ENCODE measurements around the gene SYTL4.
"Not testable (repeated sequence)": the region's sequence is repeated elsewhere in the genome, so short reads cannot be mapped to it uniquely, and the experiment has no call there.

Gene SYTL4

DNA sequence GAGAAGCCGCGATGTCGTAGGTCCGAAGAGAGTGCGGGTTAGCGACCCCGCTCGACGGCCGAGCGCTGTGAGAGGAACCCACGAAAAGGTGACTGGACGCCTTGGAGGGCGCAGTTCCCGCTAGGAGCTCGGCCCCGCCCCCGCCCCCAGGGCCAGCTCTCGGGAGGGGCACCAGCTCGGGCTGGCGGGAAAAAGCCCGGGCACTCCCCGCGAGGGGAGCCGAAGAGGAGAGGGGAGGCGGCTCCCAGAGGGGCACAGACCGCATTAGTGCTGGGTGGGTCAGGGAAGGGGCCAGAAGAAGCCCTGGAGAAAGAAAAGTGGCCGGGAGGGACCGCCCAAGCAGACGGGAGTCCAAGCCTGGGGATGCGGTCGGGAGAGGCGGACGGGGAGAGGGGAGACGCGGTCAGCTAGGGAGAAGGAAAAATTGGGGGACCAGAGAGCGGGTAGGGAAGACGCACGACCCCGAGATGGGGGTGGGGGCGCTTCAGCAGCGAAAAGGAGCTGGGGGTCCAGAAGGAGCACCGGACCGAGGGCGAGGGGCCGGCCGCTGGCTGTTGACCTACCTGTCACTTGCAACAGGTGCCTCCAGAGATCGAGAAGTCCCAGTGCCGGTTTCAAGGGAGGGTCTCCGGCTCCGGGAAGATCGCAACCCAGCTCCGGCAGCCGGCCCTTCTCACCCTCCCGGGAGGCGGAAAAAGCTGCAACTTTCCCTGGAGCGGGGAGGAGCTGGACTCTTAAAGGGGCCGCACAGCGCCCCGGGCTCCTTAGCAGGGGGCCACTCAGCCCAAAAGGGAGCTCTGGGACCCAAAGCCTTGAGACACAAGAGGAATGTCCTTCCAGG is at the start of gene SYTL4:
TSS of gene SYTL4 (minus strand) at position 681 of the 841 bp plus-strand sequence. CDS start 30,084 bp downstream, outside the sequence.
- peak; percentile 6 for DNase-seq

DNA sequence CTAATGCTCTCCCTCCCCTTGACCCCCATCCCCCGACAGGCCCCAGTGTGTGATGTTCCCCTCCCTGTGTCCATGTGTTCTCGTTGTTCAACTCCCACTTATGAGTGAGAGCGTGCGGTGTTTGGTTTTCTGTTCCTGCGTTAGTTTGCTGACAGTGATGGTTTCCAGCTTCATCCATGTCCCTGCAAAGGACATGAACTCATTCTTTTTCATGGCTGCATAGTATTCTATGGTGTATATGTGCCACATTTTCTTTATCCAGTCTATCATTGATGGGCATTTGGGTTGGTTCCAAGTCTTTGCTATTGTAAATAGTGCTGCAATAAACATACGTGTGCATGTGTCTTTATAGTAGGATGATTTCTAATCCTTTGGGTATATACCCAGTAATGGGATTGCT is 37.5 kb upstream of the SYTL4 start:
- not testable (repeated sequence) for DNase-seq

DNA sequence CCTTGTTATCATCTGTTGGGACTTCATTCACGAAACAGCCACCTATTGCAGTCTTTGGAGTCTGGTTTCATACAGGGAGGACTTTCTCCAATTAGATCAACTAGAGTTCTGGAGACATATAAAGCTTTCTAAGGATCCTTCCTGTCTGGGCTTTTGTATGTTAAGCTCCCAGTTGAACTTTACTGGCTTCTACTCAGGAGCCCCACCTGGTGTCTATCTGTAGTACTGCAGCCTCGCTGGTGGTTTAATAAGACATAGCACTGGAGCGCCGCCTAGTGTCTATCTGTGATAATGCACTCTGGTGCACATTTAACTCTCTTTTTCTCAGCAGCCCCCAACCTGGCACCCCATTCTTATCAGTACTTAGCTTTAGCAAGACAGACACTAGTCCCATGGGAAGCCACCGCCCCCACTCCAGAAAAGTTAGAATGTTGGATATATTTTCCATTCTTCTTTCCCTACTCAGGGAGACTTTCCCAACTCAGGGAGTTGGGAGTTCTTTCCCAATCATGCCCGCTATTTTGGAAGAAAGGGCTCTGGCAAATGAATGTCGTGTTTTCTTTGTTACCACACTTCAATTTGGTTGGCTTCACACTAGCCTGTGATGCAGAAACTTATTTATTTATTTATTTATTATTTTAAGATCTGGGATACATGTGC is 36.9 kb upstream of the SYTL4 start:
- DNase-seq: peak; percentile 38

DNA sequence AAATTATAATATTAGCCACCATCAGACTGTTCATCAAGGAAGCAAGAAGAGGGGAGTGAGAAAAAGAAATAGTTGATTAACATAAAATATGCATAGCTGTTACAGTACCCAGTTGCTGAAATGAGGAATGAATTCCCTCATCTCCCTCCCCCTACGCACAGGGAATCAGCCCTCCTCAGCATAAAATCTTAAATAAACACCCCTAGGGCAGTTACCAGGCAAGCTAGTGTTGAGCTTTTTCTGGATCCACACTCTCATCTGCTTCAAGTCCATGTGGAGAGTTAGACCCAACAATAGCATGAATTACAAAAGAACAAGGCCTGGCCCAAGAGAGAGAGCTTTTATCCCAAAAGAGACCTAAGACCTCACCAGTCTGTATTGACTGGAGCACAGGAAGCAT is 19.0 kb upstream of the SYTL4 start:
- no peak for DNase-seq

DNA sequence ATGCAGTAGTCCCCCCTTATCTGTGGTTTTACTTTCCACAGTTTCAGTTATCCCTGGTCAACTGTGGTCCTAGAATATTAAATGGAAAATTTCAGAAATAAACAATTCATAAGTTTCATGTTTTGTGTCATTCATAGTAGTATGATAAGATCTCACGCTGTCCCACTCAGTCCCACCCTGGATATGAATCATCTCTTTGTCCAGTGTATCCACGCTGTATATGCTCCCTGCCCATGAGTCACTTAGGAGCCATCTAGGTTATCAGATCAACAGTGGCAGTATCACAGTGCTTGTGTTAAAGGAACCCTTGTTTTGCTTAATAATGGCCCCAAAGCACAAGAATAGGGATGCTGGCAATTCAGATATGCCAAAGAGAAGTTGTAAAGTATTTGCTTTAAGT is 16.2 kb upstream of the SYTL4 start:
- DNase-seq: no peak

DNA sequence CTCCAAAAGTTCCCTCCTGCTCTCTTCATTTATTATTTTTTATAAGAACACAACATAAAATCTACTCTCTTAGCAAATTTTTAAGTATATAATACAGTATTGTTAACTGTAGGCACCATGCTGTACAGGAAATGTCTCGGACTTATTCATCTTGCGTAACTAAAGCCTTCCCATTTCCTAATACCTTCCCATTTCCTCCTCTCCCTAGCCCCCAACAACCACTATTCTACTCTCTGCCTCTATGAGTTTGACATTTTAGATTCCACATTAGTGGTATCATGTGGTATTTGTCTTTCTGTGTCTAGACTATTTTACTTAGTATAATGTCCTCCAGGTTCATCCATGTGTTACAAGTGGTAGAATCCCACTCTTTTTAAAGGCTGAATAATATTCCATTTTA is 15.8 kb upstream of the SYTL4 start:
- no peak for DNase-seq

DNA sequence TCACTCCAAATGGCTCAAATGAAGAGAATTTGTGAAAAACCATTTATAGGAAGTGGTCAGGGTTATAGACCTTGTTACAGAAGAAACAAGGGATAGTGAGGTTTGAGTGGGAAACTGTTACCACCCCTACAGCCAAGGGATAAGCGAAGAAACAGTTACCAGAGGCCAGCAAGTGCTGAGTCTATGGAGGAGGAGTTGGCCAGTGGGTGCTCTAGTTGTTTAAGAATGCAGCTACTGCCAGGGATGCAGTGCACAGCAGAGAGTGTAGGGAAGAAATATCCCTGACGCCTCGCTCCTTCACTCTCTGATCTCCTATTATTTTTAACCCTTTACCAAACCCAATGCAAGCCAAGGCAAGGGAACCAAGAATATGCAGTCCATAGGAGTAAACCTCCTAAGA is 15.2 kb upstream of the SYTL4 start:
- DNase-seq: no peak

DNA sequence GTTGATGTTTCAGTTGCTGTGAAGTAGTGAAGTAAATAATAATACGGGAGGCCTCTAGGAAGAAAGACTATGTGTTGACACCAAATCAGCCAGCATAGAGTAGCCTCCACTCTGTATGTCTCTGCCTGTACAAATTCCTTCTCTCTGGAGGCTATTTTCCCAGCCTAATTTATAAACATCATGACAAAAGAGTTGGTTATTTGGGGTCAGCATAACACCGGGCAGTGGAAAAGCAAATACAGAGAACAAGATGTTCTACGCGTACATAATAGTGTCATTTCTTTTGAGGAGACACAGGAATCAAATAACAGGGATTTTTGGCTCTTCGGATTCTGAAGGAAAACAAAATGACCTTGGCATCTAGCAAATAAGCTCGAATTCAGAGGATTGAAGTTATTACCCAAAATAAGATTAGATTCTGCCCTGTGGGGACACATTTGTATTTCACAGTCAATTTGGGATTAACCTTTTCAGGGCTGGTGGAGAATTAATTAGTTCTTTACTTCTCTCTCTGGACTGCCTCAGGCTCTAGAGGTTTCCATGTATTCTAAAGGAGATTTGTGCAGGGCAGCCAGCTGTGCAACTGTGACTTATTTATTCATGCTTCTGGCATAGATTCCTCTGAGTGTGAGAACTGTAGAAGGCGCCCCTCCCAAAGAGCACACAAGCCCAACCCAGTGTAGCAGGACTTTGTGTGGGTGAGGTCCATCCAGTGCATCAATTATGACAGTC is 14.1 kb upstream of the SYTL4 start:
- no peak for DNase-seq

DNA sequence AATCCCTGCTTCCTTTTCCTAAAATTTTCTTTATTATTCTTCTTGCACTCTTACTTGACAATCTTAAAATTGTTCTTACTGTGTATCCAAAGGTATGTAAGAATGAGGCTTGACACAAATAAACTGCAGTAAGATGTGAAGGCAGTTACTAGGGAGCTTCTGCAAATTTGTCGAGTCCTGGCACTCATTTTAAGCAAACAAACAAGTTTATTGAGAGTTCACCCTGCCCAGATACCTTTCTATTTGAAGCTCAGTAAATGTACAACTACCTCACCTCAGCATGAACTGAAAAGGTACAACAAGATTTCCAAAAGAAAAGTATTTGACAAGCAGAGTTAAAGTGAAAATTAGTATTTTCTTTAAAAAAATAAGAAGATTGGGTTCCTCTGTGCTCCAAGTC is 13.3 kb upstream of the SYTL4 start:
- no peak for DNase-seq

DNA sequence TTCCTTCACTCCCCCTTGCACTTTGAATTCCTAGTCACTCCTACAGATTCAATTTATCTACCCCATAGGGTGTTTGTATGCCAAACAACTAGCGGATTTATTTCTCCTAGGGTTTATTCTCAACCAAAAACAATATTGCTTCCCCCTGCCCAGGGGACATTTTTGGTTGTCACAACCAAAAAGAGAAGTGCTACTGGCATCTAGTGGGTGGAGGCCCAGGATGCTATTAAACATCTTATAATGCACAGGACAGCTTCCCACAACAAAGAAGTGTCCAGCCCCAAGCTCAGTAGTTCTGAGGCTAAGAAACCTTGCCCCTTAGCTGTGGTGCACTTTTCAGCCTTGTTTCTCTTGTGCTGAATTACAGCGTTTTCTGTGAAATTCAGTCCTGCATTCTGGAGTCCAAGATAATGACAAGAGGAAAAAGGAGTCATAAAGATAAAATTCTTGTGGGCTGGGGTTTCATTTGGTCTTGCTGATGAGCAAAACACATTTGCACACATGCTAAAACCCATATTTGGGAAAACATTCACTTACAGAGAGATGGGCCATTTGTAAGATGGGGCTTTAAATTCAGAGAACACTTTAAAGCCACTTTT is 11.2 kb upstream of the SYTL4 start:
- peak; percentile 23 for DNase-seq

DNA sequence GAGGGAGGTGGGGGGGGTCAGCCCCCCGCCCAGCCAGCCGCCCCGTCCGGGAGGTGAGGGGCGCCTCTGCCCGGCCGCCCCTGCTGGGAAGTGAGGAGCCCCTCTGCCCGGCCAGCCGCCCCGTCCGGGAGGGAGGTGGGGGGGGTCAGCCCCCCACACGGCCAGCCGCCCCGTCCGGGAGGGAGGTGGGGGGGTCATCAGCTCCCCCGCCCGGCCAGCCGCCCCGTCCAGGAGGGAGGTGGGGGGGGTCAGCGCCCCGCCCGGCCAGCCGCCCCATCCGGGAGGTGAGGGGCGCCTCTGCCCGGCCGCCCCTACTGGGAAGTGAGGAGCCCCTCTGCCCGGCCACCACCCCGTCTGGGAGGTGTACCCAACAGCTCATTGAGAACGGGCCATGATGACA is 7.9 kb downstream of the SYTL4 start:
- not testable (repeated sequence) for DNase-seq

DNA sequence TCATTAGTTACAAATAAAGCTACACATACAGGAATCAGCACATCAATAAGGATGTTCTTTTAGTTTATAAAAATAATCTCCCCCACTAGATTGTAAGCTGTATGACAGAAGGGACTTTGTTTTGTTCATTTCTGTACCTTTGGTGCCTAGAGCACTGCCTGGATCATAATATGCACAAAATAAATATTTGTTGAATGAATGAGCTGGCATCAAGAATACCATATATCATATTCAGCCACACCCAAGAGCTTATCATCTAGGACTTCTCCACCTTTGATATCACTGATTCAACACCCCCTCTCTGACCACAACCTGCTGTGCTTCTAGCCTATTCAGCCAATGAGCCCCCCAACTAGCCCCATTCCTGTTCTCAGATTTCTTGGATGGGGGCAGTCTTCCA is 10.6 kb downstream of the SYTL4 start:
- DNase-seq: no peak

DNA sequence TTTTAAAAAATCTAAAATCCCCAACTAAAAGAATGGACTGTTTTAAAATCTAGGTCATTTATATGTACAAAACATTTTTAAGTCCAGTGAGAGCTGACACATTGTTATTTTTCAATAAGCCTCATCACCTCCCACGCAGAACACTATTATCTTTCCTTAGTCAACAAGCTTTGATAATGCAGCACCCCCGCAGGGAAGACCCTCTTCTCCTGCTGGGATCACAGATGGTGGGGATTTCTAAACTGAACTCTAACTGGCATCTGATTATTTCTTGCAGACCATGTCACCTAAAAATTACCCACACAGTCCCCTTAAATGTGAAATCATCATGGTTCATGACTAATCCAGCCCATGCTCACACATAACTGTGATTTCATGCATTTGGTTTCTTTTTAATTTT is 11.6 kb downstream of the SYTL4 start:
- DNase-seq: no peak

DNA sequence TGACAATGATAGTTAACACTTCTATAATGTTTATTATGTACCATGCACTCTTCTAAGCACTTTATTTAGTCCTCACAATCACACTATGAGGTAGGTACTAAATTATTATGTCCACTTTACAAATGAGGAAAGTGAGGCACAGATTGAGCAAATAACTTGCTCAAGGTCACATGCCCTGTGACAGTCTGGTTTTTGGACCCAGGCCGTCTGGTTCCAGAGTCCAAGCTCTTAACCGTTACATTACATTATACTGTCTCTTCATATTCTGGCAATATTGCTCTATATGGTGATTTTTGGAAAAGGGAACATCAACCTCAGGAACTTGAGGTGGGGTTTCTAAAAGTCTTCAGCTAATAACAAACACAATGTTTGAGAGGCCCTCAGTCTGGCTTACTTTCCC is 12.8 kb downstream of the SYTL4 start:
- DNase-seq: no peak

DNA sequence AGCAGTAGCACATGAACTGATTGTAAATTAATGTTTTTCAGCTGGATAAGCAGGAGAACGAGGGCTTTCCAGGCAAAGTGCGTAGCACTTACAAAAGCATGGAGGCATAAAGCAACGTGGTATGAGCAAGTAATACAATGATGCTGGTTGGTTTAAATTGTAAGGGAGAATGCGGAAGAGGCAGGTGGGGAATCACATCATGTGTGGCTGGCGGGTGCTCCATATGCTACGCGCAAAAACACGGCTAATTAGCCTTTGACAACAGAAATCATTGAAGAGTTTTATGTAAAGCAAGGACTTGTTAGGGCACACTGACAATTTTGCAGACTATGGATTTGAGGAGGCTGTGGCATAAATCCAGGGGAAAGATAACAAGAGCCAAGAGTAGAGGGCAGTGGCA is 14.6 kb downstream of the SYTL4 start:
- no peak for DNase-seq

DNA sequence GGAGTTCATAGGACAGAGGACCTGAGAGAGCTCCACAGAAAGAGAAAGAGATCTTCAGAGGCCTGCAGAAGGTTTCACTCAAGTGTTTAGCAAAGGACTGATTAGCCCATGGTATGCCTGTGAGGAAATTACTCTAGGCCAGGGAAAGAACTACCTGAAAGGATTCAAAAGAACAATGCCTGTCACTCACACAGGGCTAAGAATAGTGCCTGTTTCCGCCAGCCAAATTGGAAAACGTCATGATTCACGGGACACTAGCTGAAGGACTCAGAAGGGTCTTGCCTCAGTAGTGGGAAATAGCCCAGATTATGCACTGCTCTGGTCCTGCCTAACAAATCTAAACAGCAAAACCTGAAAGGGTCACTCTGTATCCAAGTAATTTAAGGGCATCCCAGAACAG is 21.1 kb downstream of the SYTL4 start:
- DNase-seq: no peak

DNA sequence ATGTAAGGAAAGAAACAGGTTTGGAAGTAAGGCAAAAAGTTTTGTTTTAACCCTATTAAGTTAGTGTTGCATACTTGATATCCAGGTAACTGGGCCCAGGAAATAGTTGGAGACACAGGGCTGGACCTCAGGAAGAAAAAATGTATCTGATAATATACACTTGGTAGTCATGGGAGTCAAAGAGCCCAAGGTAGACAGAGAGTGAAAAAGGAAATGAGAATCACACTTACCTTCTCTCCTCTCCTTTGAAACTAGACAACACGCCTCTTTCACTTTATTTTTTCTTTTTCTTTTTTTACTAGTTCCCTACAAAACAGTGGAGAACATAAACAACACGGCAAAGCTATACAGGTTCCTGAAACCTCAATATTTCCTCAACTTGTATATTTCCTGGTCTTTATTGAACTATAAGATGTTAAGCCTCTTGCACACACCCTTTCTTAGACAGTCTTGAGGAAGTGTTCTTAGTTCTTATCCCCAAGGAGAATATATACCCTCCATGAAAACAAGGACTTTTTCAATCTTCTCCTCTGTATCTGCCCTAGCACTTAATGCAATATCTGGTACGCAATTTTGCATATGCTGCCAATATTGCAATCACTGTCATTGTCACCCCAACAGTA is 27.2 kb downstream of the SYTL4 start:
- DNase-seq: no peak

DNA sequence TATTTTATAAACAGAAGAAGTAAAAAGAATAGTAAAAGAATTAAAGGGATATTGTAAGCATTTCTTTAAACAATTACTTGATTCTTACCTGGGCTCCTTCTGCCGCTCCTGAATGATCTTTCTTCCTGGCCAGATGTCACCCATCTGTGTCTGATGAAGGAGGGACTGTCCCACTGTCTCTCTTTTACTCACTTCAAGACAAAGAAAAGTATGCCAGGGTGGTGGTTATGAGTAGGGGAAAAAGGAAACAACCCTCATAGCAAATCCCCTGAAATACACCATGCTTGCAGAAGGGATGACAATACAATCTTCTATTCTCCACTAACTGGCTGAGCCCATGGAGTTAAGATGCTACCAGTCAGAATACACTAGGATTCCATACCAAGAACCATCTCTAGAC is 31.1 kb downstream of the SYTL4 start:
- no peak for DNase-seq

DNA sequence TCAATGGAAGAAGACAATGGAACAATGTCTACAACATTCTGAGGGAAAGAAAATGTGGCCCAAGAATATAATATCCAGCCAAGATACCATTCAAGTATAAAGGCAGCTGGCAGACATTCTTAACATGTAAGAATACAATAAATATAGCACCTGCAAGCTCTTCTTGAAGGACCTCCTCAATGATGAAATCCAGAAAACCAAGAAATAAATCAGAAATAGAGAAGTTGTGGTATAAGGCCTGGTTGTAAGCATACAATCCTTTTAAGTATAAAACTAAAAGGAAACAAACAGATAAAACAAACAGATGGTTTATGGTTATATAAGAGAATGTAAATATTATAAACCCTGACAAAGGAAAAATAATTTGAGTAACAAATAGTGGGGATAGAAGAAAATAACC is 33.4 kb downstream of the SYTL4 start:
- no peak for DNase-seq

DNA sequence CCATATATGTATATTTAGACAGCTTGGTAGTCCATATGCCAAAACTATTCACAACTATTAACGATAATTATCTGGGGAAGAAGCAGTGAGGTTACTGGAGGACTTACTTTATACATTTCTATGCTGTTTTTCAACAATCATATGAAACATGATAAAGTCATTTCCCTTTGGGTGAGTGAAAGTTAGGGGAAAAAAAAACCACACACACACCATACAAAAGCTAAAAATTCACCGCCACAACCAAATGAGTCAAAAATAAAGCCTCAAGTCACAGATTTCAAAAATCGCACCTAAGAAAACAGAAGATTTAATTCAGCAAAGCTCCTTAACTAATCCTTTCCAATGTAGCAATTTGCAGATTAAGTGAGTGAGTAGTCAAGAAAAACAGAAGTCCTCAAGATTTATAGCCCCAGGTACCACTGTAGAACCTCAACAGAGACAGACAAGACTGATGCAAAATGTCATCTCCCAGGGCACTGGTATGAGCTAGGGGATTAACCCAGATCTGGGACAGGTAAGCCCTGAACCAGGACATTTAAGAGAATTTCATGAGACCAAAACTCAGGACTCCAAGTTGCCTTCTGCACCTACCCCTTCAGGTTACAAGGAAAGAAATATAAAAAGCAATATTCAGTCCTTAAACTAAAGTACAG is 35.1 kb downstream of the SYTL4 start:
- DNase-seq: no peak

DNA sequence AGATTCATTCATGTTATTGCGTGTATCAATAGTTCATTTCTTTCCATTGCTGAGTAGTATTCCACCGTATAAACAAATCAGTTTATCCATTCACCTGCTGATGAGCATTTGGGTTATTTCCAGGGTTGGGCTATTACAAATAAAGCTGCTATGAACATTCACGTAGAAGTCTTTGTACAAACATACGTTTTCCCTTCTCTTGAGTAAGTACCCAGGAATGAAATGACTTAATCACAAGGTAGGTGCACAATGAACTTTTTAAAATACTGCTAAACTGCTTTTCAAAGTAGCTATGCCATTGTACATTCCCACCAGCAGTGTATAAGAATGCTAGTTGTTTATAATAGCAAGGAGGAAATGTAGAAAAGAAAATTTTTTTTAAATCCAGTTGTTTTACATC is 35.9 kb downstream of the SYTL4 start:
- DNase-seq: no peak

DNA sequence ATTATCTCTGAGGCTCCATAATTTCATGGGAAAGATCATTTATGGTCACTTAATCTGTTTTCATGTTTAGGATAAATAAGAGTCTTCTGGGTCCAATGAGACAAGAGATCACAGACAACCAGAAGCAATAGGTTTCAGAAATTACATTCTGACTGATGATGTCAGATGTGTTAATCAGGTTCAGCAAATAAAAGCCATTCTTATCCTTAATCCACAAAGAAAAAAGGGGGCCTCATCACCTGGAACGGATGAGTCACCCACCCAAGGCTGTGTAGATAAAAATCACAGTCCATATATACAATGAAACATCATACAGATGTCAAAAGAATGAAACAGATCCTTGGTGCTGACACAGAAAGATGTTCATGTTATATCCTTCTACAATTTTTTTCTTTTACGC is 36.6 kb downstream of the SYTL4 start:
- no peak for DNase-seq

DNA sequence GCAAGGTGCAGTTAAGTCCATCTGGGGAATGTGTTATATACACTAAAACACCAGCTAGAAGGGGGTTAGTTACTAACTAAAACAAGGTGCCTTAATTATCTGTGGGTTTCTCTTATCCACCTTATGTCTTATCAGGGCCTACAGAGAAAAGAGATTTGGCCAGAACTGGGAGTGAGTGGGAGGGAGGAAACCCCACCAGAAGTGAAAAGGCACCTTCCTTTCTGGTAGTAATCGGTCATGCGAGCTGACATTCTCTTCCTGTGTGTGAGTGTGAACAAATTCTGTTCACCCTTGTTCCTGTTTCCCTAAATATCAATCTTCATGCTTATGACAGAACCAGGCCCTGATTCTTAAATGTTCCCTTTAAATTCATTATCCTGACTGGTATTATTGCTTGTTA is 44.4 kb downstream of the SYTL4 start:
- DNase-seq: peak; percentile 46

All from GDM1 (cell line).